Stomach (tissue), 9 donors: ENCODE results near the gene TDRD3. TPM values are rescaled to one million over a fixed set of nuclear protein-coding genes. Genes with fewer than 3 reads are reported as not detected.

ENCODE experiments used
- DNase-seq, 2 donors: peaks; one replicate each; pipeline versions ENCODE4 v3.0.0 to v3.0.0-alpha.2; 2013 to 2019
- H3K27ac ChIP-seq, 5 donors: fragments of 200-600 bp in 4 of 5; sonication (generic) in 4 of 5; one replicate each; pipeline ENCODE4 v1.5.1; 2013 to 2019; ENCODE audit warnings: mild to moderate bottlenecking in 1 of 5, moderate library complexity in 1 of 5
- H3K27me3 ChIP-seq, 3 donors: fragments of 200-600 bp; sonication (generic); one replicate each; pipeline ENCODE4 v1.5.1; 2017 to 2019; ENCODE audit warnings: mixed run types in 1 of 3
- H3K36me3 ChIP-seq, 4 donors: fragments of 200-600 bp; sonication (generic); 1 replicate in 3 of 4; 2 replicates in 1 of 4; pipeline ENCODE4 v1.5.1; 2016 to 2019
- H3K4me1 ChIP-seq, 4 donors: fragments of 200-600 bp; sonication (generic); one replicate each; pipeline ENCODE4 v1.5.1; 2016 to 2019
- H3K4me3 ChIP-seq, 4 donors: fragments of 200-600 bp; sonication (generic) in 3 of 4; one replicate each; pipeline ENCODE4 v1.5.1; 2016 to 2019; ENCODE audit warnings: mild to moderate bottlenecking in 1 of 4
- H3K9me3 ChIP-seq, 4 donors: fragments of 200-600 bp; sonication (generic); one replicate each; pipeline ENCODE4 v1.5.1; 2016 to 2019
- EP300 ChIP-seq: sonication (generic); formaldehyde crosslinking; IDR thresholded peaks from one replicate; pipeline ENCODE4 v1.6.1; 2017; ENCODE audit warnings: antibody characterized with exemption
- POLR2A ChIP-seq, 4 donors: fragments of 450-650 bp; IDR thresholded peaks; one replicate each; pipeline ENCODE4 v1.6.1; 2016; ENCODE audit warnings: antibody characterized with exemption in 4 of 4, control low read depth in 2 of 4, mild to moderate bottlenecking in 1 of 4, moderate library complexity in 1 of 4
- POLR2AphosphoS5 ChIP-seq, 3 donors: sonication (generic); formaldehyde crosslinking; IDR thresholded peaks; one replicate each; pipeline ENCODE4 v1.6.1; 2016; ENCODE audit warnings: antibody characterized with exemption in 3 of 3
- WGBS, 5 donors: extraction: QIAGEN DNeasy Blood & Tissue Kit in 3 of 5; methylation state at CpG; one replicate each; pipeline versions ENCODE4 v1.1.5 to v1.1.7; 2013 to 2018; 5-methylcytosine and 5-hydroxymethylcytosine counted together
- intact Hi-C: fragments of 100-400 bp; cut with DNase I; formaldehyde crosslinking; loops from one replicate; pipeline ENCODE4 v1.15.1; 2023; ENCODE audit warnings: low total_unique reads
- polyA plus RNA-seq, 3 donors: library from polyadenylated mRNA; stranded (reverse); fragments of 200-250 nt; gene quantifications; one replicate each; pipeline ENCODE4 v1.2.3, GENCODE V29; 2013
- total RNA-seq, 5 donors: library from RNA; depleted of rRNA; stranded (reverse); fragments of >200 nt; gene quantifications; one replicate each; pipeline versions ENCODE4 v1.1.0 to v1.2.3, GENCODE V29; 2014 to 2016
- TF ChIP-seq, protein P1 (sequence below), 7 experiments: fragments of 450-650 bp in 4 of 7; fragments of 200-600 bp in 3 of 7; sonication (generic) in 3 of 7; IDR thresholded peaks; one replicate each; pipeline ENCODE4 v1.5.1; 2016 to 2019; ENCODE audit warnings: antibody characterized with exemption in 7 of 7, control low read depth in 2 of 7, mild to moderate bottlenecking in 1 of 7
- donor health status: healthy with polysubstance abuse.
- donor health status: Bipolar disorder and iron deficiency.
- donor health status: healthy.

The TDRD3 gene
- total and polyA plus RNA-seq, 8 donors, result 9.7 to 67.1 (median 24.2) TPM

GRCh38 chr13:60417734-60418133 is 20.7 kb downstream of the TDRD3 start:
- no peak for DNase-seq
- Histone ChIP-seq H3K9me3 (no peaks in the 10 kb centered on the region), H3K4me1 (peaks cover 9 to 29% (median 19%) of the 10 kb centered on the region in 4 donors), H3K4me3 (no peak overlapping the region), H3K27me3 (no peaks in the 10 kb centered on the region), H3K27ac (no peak overlapping the region), H3K36me3 (no peaks in the 10 kb centered on the region)
- TF ChIP-seq, protein P1, sequence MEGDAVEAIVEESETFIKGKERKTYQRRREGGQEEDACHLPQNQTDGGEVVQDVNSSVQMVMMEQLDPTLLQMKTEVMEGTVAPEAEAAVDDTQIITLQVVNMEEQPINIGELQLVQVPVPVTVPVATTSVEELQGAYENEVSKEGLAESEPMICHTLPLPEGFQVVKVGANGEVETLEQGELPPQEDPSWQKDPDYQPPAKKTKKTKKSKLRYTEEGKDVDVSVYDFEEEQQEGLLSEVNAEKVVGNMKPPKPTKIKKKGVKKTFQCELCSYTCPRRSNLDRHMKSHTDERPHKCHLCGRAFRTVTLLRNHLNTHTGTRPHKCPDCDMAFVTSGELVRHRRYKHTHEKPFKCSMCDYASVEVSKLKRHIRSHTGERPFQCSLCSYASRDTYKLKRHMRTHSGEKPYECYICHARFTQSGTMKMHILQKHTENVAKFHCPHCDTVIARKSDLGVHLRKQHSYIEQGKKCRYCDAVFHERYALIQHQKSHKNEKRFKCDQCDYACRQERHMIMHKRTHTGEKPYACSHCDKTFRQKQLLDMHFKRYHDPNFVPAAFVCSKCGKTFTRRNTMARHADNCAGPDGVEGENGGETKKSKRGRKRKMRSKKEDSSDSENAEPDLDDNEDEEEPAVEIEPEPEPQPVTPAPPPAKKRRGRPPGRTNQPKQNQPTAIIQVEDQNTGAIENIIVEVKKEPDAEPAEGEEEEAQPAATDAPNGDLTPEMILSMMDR (IDR thresholded peaks at IDR 0.05), result no peak
- TF ChIP-seq POLR2A (IDR thresholded peaks at IDR 0.05) (no peak), EP300 (no peak)
- 93 to 100% (median 97%) methylated on average over 2 of the region's 2 CpGs for WGBS, 5 donors
- intact Hi-C loops, result no loop called here

GRCh38 chr13:60418954-60419353 is 21.9 kb downstream of the TDRD3 start:
- no peaks in the 10 kb centered on the region for H3K27me3 ChIP-seq
- TF ChIP-seq POLR2AphosphoS5 (IDR thresholded peaks at IDR 0.05) (no peak), POLR2A (IDR thresholded peaks at IDR 0.05) (no peak), EP300 (no peak)
- TF ChIP-seq, protein P1 (IDR thresholded peaks at IDR 0.05), result no peak
- intact Hi-C loops, result no loop called here
- WGBS, 5 donors, result 25 to 48% (median 38%) methylated on average over 2 of the region's 2 CpGs
- no peaks in the 10 kb centered on the region for H3K36me3 ChIP-seq
- no peaks in the 10 kb centered on the region for H3K9me3 ChIP-seq
- peaks cover 0 to 17% (median 9%) of the 10 kb centered on the region in 4 donors for H3K4me1 ChIP-seq
- H3K4me3 ChIP-seq, result no peak overlapping the region
- H3K27ac ChIP-seq, result no peak overlapping the region
- no peak for DNase-seq

DNA sequence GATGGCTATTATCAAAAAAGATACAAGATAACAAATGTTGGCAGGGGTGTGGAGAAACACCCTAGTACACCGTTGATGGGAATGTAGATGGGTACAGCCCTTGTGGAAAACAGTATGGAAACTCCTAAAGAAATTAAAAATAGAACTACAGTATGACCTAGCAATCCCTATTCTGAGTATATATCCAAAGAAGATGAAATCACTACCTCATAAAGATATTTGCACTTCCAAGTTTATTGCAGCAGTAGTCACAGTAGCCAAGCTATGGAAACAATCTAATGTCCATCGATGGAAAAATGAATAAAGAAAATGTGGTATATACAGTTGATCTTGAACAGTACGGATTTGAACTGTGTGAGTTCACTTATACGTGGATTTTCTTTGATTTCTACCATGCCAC is 28.3 kb downstream of the TDRD3 start:
- no peaks in the 10 kb centered on the region for H3K9me3 ChIP-seq
- H3K4me3 ChIP-seq, result no peak overlapping the region
- no peak for DNase-seq
- no peaks in the 10 kb centered on the region for H3K27me3 ChIP-seq
- H3K36me3 ChIP-seq, result no peaks in the 10 kb centered on the region
- intact Hi-C loops, result no loop called here
- H3K4me1 ChIP-seq, result no peaks in the 10 kb centered on the region
- 86 to 90% (median 88%) methylated on average over 4 of the region's 4 CpGs for WGBS, 5 donors
- H3K27ac ChIP-seq, result no peak overlapping the region
- no peak for TF ChIP-seq POLR2A (IDR thresholded peaks at IDR 0.05)
- no peak for TF ChIP-seq POLR2AphosphoS5 (IDR thresholded peaks at IDR 0.05)
- TF ChIP-seq, protein P1 (IDR thresholded peaks at IDR 0.05), result no peak
- no peak for TF ChIP-seq EP300

DNA sequence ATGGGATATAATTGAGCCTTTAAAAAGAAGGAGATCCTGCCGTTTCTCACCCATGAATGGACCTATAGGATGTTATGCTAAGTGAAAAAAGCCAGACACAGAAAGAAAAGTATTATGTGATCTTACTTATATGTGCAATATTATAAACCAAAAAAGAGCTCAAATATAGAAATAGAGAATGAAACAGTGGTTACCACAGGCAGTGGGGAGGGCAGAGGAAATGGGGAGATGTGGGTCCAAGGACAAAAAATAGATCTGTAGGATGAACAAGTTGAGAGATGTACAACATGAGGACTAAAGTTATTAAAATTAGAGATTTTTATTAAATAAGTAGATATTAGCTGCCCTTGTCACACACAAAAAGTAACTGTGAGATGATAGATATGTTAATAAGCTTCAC is 29.1 kb downstream of the TDRD3 start:
- H3K27me3 ChIP-seq, result no peaks in the 10 kb centered on the region
- WGBS, 5 donors, result 46 to 62% (median 56%) methylated on average over 1 of the region's 1 CpG
- H3K4me3 ChIP-seq, result no peak overlapping the region

More for the DNA sequence above, 29.1 kb downstream of the TDRD3 start:
- intact Hi-C loops, result no loop called here
- TF ChIP-seq EP300, result no peak
- TF ChIP-seq, protein P1 (IDR thresholded peaks at IDR 0.05), result no peak
- no peak for TF ChIP-seq POLR2AphosphoS5 (IDR thresholded peaks at IDR 0.05)
- no peak for TF ChIP-seq POLR2A (IDR thresholded peaks at IDR 0.05)
- H3K36me3 ChIP-seq, result no peaks in the 10 kb centered on the region
- H3K27ac ChIP-seq, result no peak overlapping the region
- DNase-seq, result no peak
- H3K9me3 ChIP-seq, result no peaks in the 10 kb centered on the region
- H3K4me1 ChIP-seq, result no peaks in the 10 kb centered on the region
